OCI-LY1 (cell line): ENCODE measurements around the gene CKB.

Experiments
- H2AFZ ChIP-seq: fragments of 200-600 bp; sonication (generic), shearing (Covaris generic); 2 replicates; pipeline ENCODE4 v1.6.0; 2014; ENCODE audit warnings: antibody characterized with exemption, mild to moderate bottlenecking, low read length
- H3F3A ChIP-seq: fragments of 200-600 bp; sonication (generic), shearing (Covaris generic); 2 replicates; pipeline ENCODE4 v1.6.0; 2014; ENCODE audit warnings: mild to moderate bottlenecking, antibody characterized with exemption, low read length, moderate library complexity; ENCODE audit not compliant: insufficient read depth
- H3K27ac ChIP-seq: fragments of 200-600 bp; sonication (generic); 2 replicates; pipeline ENCODE4 v1.5.1; 2014; ENCODE audit warnings: low read length, mixed run types, mild to moderate bottlenecking, low read depth; ENCODE audit not compliant: poor library complexity, severe bottlenecking
- H3K27me3 ChIP-seq: fragments of 200-600 bp; sonication (generic); 2 replicates; pipeline ENCODE4 v1.6.0; 2014; ENCODE audit warnings: antibody characterized with exemption, mild to moderate bottlenecking, low read length, moderate library complexity; ENCODE audit not compliant: insufficient read depth
- H3K36me3 ChIP-seq: fragments of 200-600 bp; sonication (generic); 2 replicates; pipeline ENCODE4 v1.6.1; 2014; ENCODE audit warnings: mild to moderate bottlenecking, antibody characterized with exemption, low read length, moderate library complexity, mixed read lengths; ENCODE audit not compliant: insufficient read depth
- H3K4me1 ChIP-seq: fragments of 200-600 bp; sonication (generic); 2 replicates; pipeline ENCODE4 v1.5.1; 2014; ENCODE audit warnings: mild to moderate bottlenecking, low read length, moderate library complexity; ENCODE audit not compliant: insufficient read depth, severe bottlenecking
- H3K4me2 ChIP-seq: fragments of 200-600 bp; sonication (generic), shearing (Covaris generic); 2 replicates; pipeline ENCODE4 v1.6.1; 2014; ENCODE audit warnings: low read length
- H3K4me3 ChIP-seq: fragments of 200-600 bp; sonication (generic); 2 replicates; pipeline ENCODE4 v1.5.1; 2014; ENCODE audit warnings: low read length, low read depth, mild to moderate bottlenecking, mixed read lengths; ENCODE audit not compliant: poor library complexity, severe bottlenecking
- H3K79me2 ChIP-seq: fragments of 200-600 bp; shearing (Covaris generic); 2 replicates; pipeline ENCODE4 v1.6.1; 2016; ENCODE audit warnings: mixed run types, low read length, mixed read lengths; ENCODE audit not compliant: insufficient read depth
- H3K9ac ChIP-seq: fragments of 200-600 bp; sonication (generic), shearing (Covaris generic); 2 replicates; pipeline ENCODE4 v1.6.1; 2014; ENCODE audit warnings: mild to moderate bottlenecking, low read length, mixed read lengths
- H3K9me2 ChIP-seq: fragments of 200-600 bp; sonication (generic), shearing (Covaris generic); 2 replicates; pipeline ENCODE4 v1.6.1; 2014; ENCODE audit warnings: low read depth, mild to moderate bottlenecking, low read length, mixed read lengths
- H3K9me3 ChIP-seq: fragments of 200-600 bp; shearing (Covaris generic); 2 replicates; pipeline ENCODE4 v1.6.1; 2014; ENCODE audit warnings: low read length, mixed read lengths
- H4K20me1 ChIP-seq: fragments of 200-600 bp; sonication (generic), shearing (Covaris generic); 2 replicates; pipeline ENCODE4 v1.6.0; 2016; ENCODE audit warnings: mild to moderate bottlenecking, low read length; ENCODE audit not compliant: insufficient read depth
- EZH2 ChIP-seq: fragments of 200-600 bp; sonication (generic), shearing (Covaris generic); IDR thresholded peaks from 2 replicates; pipeline ENCODE4 v1.8.0; 2017; ENCODE audit warnings: borderline replicate concordance, mixed run types, mild to moderate bottlenecking, antibody characterized with exemption, low read length, moderate library complexity, mixed read lengths
- TF ChIP-seq, protein P1 (sequence below): fragments of 200-600 bp; sonication (generic), shearing (Covaris generic); IDR thresholded peaks from 2 replicates; pipeline ENCODE4 v1.5.1; 2017; ENCODE audit warnings: mild to moderate bottlenecking, antibody characterized with exemption, low read length, moderate library complexity, mixed read lengths

Gene CKB

GRCh38 chr14:103562179-103562428, 39.5 kb upstream of the CKB start:
- peak overlapping the region; percentile 82 for H3K4me3 ChIP-seq
- H2AFZ ChIP-seq, result no peak overlapping the region
- peak overlapping the region; percentile 82 for H3K9ac ChIP-seq
- no peaks in the 10 kb centered on the region for H3K9me3 ChIP-seq
- no peaks in the 10 kb centered on the region for H3K9me2 ChIP-seq
- H4K20me1 ChIP-seq, result no peaks in the 10 kb centered on the region; the same call in 1 of the 2 replicates
- H3K4me1 ChIP-seq, result peaks cover 41% of the 10 kb centered on the region
- no peaks in the 10 kb centered on the region for H3F3A ChIP-seq
- TF ChIP-seq, protein P1, sequence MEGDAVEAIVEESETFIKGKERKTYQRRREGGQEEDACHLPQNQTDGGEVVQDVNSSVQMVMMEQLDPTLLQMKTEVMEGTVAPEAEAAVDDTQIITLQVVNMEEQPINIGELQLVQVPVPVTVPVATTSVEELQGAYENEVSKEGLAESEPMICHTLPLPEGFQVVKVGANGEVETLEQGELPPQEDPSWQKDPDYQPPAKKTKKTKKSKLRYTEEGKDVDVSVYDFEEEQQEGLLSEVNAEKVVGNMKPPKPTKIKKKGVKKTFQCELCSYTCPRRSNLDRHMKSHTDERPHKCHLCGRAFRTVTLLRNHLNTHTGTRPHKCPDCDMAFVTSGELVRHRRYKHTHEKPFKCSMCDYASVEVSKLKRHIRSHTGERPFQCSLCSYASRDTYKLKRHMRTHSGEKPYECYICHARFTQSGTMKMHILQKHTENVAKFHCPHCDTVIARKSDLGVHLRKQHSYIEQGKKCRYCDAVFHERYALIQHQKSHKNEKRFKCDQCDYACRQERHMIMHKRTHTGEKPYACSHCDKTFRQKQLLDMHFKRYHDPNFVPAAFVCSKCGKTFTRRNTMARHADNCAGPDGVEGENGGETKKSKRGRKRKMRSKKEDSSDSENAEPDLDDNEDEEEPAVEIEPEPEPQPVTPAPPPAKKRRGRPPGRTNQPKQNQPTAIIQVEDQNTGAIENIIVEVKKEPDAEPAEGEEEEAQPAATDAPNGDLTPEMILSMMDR, result no peak
- TF ChIP-seq EZH2, result no peak
- H3K27ac ChIP-seq, result peak overlapping the region; percentile 47
- H3K27me3 ChIP-seq, result no peaks in the 10 kb centered on the region
- peaks cover 73% of the 10 kb centered on the region for H3K79me2 ChIP-seq
- peak overlapping the region; percentile 100 for H3K4me2 ChIP-seq
- peaks cover 38% of the 10 kb centered on the region for H3K36me3 ChIP-seq

DNA sequence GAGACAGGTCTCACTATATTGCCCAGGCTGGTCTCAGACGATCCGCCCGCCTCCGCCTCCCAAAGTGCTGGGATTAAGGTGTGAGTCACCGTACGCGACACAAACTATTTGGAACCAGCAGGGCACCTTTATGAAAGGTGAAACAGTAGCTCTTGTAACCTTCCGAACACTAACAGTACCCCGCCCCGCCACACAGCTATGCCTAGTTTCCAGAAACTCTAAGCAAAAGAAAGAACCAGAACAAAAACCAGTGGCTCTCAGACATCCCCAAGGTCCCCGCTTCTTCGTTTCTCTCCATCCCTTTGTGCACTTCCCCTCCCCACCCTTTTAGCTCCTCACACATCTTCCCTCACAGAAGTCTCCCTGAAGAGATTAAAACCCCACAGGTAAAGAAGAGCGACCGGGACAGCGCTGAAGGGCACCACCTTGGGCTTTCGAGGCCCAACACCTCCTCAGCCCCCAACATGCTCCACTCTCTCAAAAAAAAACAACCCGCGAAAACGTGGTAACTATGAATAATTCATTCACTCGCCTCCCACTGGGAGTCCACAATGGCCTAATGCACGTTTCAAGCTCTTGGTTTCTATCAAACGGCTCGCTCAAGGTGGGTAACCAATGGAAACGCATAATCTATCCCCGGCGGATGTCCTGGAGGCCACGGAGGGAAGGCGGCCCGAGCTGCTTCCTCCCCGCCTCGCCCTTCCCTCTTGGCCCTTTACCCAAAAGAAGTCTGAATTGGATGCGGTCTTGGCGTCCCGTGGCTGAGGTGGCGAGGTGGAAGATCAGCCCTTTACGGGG, 39.0 kb upstream of the CKB start:
- Histone ChIP-seq H3K79me2 (peaks cover 74% of the 10 kb centered on the region), H3K9me2 (no peaks in the 10 kb centered on the region), H3K4me1 (peaks cover 41% of the 10 kb centered on the region), H2AFZ (no peak overlapping the region), H3F3A (no peaks in the 10 kb centered on the region), H3K27ac (peak overlapping the region; percentile 47), H3K9ac (peak overlapping the region; percentile 82), H3K36me3 (peaks cover 41% of the 10 kb centered on the region), H3K9me3 (no peaks in the 10 kb centered on the region), H4K20me1 (no peaks in the 10 kb centered on the region; the same call in 1 of the 2 replicates), H3K4me3 (peak overlapping the region; percentile 82), H3K4me2 (peak overlapping the region; percentile 100), H3K27me3 (no peaks in the 10 kb centered on the region)
- TF ChIP-seq, protein P1, result no peak
- TF ChIP-seq EZH2, result no peak

DNA sequence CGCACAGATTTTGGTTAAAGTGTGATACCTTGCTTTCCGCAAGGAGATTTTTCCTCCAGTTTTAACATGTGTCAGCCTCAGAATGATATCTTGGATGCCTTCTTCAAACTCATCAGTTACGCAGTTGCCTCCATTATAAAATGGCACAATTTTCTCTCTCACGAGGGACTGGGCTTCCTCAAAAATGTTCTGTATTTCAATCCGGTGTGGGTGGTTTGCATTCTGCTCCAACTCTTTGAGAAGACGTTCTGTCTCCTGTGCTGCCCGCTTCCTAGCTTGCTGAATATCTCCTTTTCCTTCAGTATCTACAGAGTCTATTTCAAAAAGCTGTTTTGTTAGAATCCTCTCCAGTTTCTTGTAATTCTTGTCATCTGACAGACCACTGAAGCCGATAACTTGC, 38.1 kb upstream of the CKB start:
- Histone ChIP-seq H3K9ac (peak overlapping the region; percentile 82), H3K4me3 (peak overlapping the region; percentile 82), H3K4me1 (peaks cover 41% of the 10 kb centered on the region), H2AFZ (no peak overlapping the region), H3K27me3 (no peaks in the 10 kb centered on the region), H3K27ac (no peak overlapping the region), H3K9me2 (no peaks in the 10 kb centered on the region), H3K36me3 (peaks cover 41% of the 10 kb centered on the region), H3F3A (no peaks in the 10 kb centered on the region), H3K4me2 (peak overlapping the region; percentile 100), H3K79me2 (peaks cover 72% of the 10 kb centered on the region), H3K9me3 (no peaks in the 10 kb centered on the region), H4K20me1 (no peaks in the 10 kb centered on the region; the same call in 1 of the 2 replicates)
- TF ChIP-seq, protein P1, result no peak
- no peak for TF ChIP-seq EZH2
